Ovary (tissue), 9 donors: ENCODE data around the gene SMG9. TPM values are rescaled to one million over a fixed set of nuclear protein-coding genes. Genes with fewer than 3 reads are reported as not detected.

Experiments used
- DNase-seq, 5 donors: peaks; one replicate each; pipeline ENCODE4 v3.0.0-alpha.2; 2019 to 2020
- H3K27ac ChIP-seq, 2 donors: fragments of 200-600 bp; one replicate each; pipeline versions ENCODE4 v1.5.1 to v1.8.0; 2019 to 2022
- H3K27me3 ChIP-seq: fragments of 200-600 bp; one replicate; pipeline ENCODE4 v1.8.0; 2022
- H3K36me3 ChIP-seq: fragments of 200-600 bp; sonication (generic); one replicate; pipeline ENCODE4 v1.5.1; 2019
- H3K4me1 ChIP-seq: one replicate; pipeline ENCODE4 v1.8.1; 2013; ENCODE audit warnings: mild to moderate bottlenecking, moderate library complexity; ENCODE audit not compliant: insufficient read depth
- H3K4me3 ChIP-seq: fragments of 200-600 bp; sonication (generic); one replicate; pipeline ENCODE4 v1.5.1; 2017
- H3K9me3 ChIP-seq, 2 donors: fragments of 200-600 bp in 1 of 2; sonication (generic) in 1 of 2; one replicate each; pipeline versions ENCODE4 v1.5.1 to v1.8.1; 2013 to 2019; ENCODE audit warnings: mild to moderate bottlenecking in 1 of 2, moderate library complexity in 1 of 2
- CTCF ChIP-seq, 3 donors: fragments of 450-650 bp in 2 of 3; fragments of 200-600 bp in 1 of 3; IDR thresholded peaks; one replicate each; pipeline versions ENCODE4 v1.5.1 to v1.8.0; 2016 to 2022; ENCODE audit warnings: antibody characterized with exemption in 3 of 3, mild to moderate bottlenecking in 1 of 3
- EP300 ChIP-seq: sonication (generic); formaldehyde crosslinking; IDR thresholded peaks from one replicate; pipeline ENCODE4 v1.6.1; 2017; ENCODE audit warnings: antibody characterized with exemption
- POLR2A ChIP-seq: fragments of 450-650 bp; IDR thresholded peaks from one replicate; pipeline ENCODE4 v1.6.1; 2017; ENCODE audit warnings: antibody characterized with exemption, mild to moderate bottlenecking, moderate library complexity
- WGBS, 3 donors: extraction: QIAGEN DNeasy Blood & Tissue Kit in 1 of 3; methylation state at CpG; one replicate each; pipeline versions ENCODE4 v1.1.5 to v1.1.7; 2013 to 2017; 5-methylcytosine and 5-hydroxymethylcytosine counted together
- intact Hi-C, 4 donors: fragments of 100-400 bp; cut with DNase I; formaldehyde crosslinking; loops; one replicate each; pipeline versions ENCODE4 v1.11.0 to v1.15.1; 2022 to 2023
- polyA plus RNA-seq, 2 donors: library from polyadenylated mRNA; stranded (reverse); fragments of 200-250 nt in 1 of 2; fragments of 350-450 nt in 1 of 2; fragmentation: Illumina TruSeq in 1 of 2; extraction: RNeasy Lipid Tissue Mini Kit (QIAGEN cat#74804) in 1 of 2; gene quantifications; one replicate each; pipeline ENCODE4 v1.2.3, GENCODE V29; 2013 to 2014
- total RNA-seq, 7 donors: library from RNA; depleted of rRNA in 2 of 7; stranded (reverse); fragments of >200 nt in 2 of 7; fragmentation: NEBNext Ultra II Directional in 3 of 7; extraction: Animal tissue kit (Norgen Biotek cat#: 25700) in 3 of 7; gene quantifications; one replicate each; pipeline versions ENCODE4 v1.1.0 to v1.2.4, GENCODE V29; 2016 to 2023
- donor health status: DM: no; HTN: no; CAD: no; lungs with moderate emphysema.
- donor health status: DM: no; HTN: no; CAD: no.
- donor health status: Bipolar disorder and iron deficiency.
- donor health status: DM: yes; HTN: yes; CAD: no.
- donor health status: DM: no; HTN: no; CAD: no.
- donor health status: DM: yes; HTN: yes; CAD: no.

SMG9 gene
- total and polyA plus RNA-seq, 9 donors: 13.9 to 34.8 (median 23.9) TPM

GRCh38 chr19:43782311-43782660 lies 27.5 kb upstream of the SMG9 start:
- 33 to 44% (median 37%) methylated on average over 8 of the region's 8 CpGs for WGBS, 3 donors
- no peaks in the 10 kb centered on the region for H3K36me3 ChIP-seq
- H3K9me3 ChIP-seq: no peaks in the 10 kb centered on the region
- no peak overlapping the region for H3K27ac ChIP-seq
- intact Hi-C loops: loop anchor here in 2 of 4 donors (2.0 to 5.0 kb wide), 2 partner anchors 35 kb away; no protein-coding TSS in a partner anchor
- TF ChIP-seq EP300: no peak
- TF ChIP-seq CTCF (IDR thresholded peaks at IDR 0.05): no peak
- TF ChIP-seq POLR2A: no peak
- H3K4me3 ChIP-seq: no peak overlapping the region
- DNase-seq: no peak
- no peaks in the 10 kb centered on the region for H3K4me1 ChIP-seq
- no peaks in the 10 kb centered on the region for H3K27me3 ChIP-seq

GRCh38 chr19:43781630-43782310 lies 27.0 kb upstream of the SMG9 start:
- intact Hi-C loops: loop anchor here in 2 of 4 donors (2.0 to 5.0 kb wide), 2 partner anchors 34 to 35 kb away; no protein-coding TSS in a partner anchor
- Histone ChIP-seq H3K9me3 (no peaks in the 10 kb centered on the region), H3K36me3 (no peaks in the 10 kb centered on the region), H3K4me3 (no peak overlapping the region), H3K4me1 (no peaks in the 10 kb centered on the region), H3K27ac (no peak overlapping the region), H3K27me3 (no peaks in the 10 kb centered on the region)
- no peak for DNase-seq
- WGBS, 3 donors: 84 to 88% (median 84%) methylated on average over 14 of the region's 14 CpGs
- TF ChIP-seq EP300 (no peak), POLR2A (no peak), CTCF (IDR thresholded peaks at IDR 0.05) (no peak)

- TF ChIP-seq CTCF (IDR thresholded peaks at IDR 0.05) (no peak), EP300 (no peak), POLR2A (no peak)
- no peaks in the 10 kb centered on the region for H3K4me1 ChIP-seq
- no peak for DNase-seq
- intact Hi-C loops: loop anchor here in 1 of 4 donors (5.0 kb wide), 1 partner anchor 34 kb away; no protein-coding TSS in a partner anchor
- no peaks in the 10 kb centered on the region for H3K36me3 ChIP-seq
- no peaks in the 10 kb centered on the region for H3K9me3 ChIP-seq
- H3K4me3 ChIP-seq: no peak within 1 kb of the TSS
- no peaks in the 10 kb centered on the region for H3K27me3 ChIP-seq
- no peak within 1 kb of the TSS for H3K27ac ChIP-seq
- WGBS, 3 donors: 29 to 33% (median 31%) methylated on average over 17 to 19 of the region's 19 CpGs
Observed at GRCh38 chr19:43780706-43781525, 26.2 kb upstream of the SMG9 start, which contains the start of gene KCNN4. KCNN4 (minus strand) TSS chr19:43780973; CDS start chr19:43780861, 112 bp downstream.

- H3K4me1 ChIP-seq: peaks cover under 1% of the 10 kb centered on the region
- DNase-seq: no peak
- TF ChIP-seq POLR2A (no peak), EP300 (no peak), CTCF (IDR thresholded peaks at IDR 0.05) (no peak)
- no peak overlapping the region for H3K27ac ChIP-seq
- H3K27me3 ChIP-seq: no peaks in the 10 kb centered on the region
- intact Hi-C loops: loop anchor here in 1 of 4 donors (5.0 kb wide), 1 partner anchor 33 kb away; no protein-coding TSS in a partner anchor
- no peaks in the 10 kb centered on the region for H3K36me3 ChIP-seq
- WGBS, 3 donors: 28 to 33% (median 28%) methylated on average over 3 of the region's 3 CpGs
- no peaks in the 10 kb centered on the region for H3K9me3 ChIP-seq
- H3K4me3 ChIP-seq: no peak overlapping the region
Observed at GRCh38 chr19:43779820-43780219, 25.1 kb upstream of the SMG9 start.
